ENCODE results near the gene MARK3. TPM values are rescaled to one million over a fixed set of nuclear protein-coding genes. Genes with fewer than 3 reads are reported as not detected.

MARK3 gene
- total RNA-seq, 1 experiment from 2014 or later: 72.5 TPM

DNA sequence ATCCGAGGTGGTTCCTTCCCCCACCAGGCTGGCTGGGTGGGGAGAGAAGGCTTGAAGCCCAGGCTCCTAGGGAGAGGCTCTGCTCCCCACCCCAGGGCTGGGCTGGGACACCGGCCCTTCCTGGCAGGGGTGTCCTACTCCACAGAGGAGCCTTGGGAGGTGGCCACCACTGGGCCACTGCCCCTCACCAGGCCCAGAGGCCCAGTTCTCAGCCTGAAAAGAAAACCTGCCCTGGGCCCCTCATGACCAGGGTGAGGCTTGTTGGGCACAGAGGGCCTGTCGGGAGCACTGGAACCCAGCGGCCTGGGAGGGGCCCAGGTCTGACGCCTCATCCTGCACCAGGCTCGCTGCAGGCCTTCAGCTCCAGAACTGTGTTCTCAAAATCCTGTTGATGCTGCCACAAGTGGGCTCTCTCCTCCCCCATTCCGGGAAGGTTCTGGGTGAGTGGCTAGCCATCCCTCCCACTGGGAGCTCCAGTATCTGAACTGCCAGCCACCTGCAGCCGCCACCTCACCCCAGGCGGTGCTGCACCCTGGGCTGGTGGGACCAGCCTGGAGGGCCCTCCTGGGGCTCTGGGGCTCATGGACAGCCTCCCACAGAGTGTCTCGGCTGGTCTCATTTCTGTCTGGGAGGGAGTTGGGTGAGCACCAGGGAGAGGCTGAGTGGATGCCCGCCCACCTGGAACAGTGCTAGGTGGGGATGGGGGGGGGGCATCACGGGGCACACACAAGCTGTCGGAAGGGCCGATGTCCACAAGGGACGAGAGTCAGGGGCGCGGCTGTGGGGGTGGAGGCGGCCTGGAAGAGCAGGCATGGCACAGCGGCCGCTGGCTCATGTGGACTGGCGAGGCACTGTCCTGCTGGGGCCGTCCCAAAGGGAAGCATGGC, 165.5 kb downstream of the MARK3 start (continued):
- TF ChIP-seq, protein P1, sequence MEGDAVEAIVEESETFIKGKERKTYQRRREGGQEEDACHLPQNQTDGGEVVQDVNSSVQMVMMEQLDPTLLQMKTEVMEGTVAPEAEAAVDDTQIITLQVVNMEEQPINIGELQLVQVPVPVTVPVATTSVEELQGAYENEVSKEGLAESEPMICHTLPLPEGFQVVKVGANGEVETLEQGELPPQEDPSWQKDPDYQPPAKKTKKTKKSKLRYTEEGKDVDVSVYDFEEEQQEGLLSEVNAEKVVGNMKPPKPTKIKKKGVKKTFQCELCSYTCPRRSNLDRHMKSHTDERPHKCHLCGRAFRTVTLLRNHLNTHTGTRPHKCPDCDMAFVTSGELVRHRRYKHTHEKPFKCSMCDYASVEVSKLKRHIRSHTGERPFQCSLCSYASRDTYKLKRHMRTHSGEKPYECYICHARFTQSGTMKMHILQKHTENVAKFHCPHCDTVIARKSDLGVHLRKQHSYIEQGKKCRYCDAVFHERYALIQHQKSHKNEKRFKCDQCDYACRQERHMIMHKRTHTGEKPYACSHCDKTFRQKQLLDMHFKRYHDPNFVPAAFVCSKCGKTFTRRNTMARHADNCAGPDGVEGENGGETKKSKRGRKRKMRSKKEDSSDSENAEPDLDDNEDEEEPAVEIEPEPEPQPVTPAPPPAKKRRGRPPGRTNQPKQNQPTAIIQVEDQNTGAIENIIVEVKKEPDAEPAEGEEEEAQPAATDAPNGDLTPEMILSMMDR (IDR thresholded peaks at IDR 0.05 in 2 of 3, conservative IDR thresholded peaks at IDR 0.05 in 1 of 3; ENCODE audit: borderline replicate concordance in 1 of 3, insufficient read depth in 1 of 3, low read depth in 2 of 3, low read length in 2 of 3): no peak
- TF ChIP-seq POLR2AphosphoS5 (IDR thresholded peaks at IDR 0.05; ENCODE audit: low read depth, low read length): no peak
- TF ChIP-seq RAD21 (IDR thresholded peaks at IDR 0.05; ENCODE audit: low read depth): no peak
- TF ChIP-seq ZNF274 (IDR thresholded peaks at IDR 0.05; ENCODE audit: low read depth, low read length): no peak

DNA sequence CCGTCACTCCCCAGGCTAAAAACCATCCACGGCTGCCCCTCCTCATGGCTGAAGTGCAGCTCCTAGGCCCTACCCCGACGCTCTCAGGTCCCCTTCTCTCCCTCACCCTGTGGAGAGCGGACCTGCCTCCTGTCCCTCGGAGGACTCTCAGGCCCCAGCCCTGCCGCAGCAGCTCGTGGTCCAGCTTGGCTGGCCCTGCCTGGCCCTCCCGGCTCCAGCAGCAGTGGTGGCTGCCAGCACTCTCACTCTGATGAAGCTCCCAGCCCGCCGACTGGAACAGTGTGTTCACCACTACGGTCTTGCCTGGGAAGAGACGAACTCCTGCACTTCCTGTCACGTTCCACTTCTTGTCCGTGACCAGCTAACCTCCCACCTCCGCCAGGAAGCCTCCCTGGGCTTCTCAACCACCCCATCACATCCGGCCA, 166.1 kb downstream of the MARK3 start:
- ChIA-PET RAD21 (ENCODE audit: low non-redundant PET in 1 of 2, low total read pairs in 2 of 2, uncharacterized antibody in 2 of 2, unreplicated experiment in 2 of 2) (no interaction called here), CTCF (interaction anchor here (1.7 to 2.3 kb wide), 2 partner anchors 32 to 33 kb away, joined by 3 to 7 read pairs; no protein-coding TSS in a partner anchor), POLR2A (no interaction called here)
- Histone ChIP-seq H3K9ac (ENCODE audit: low read length) (no peak overlapping the region), H2AFZ (ENCODE audit: low read depth, low read length, poor library complexity, severe bottlenecking) (no peak overlapping the region), H3K27ac (ENCODE audit: low read depth, low read length) (no peak overlapping the region), H3K9me2 (ENCODE audit: insufficient read depth) (no peaks in the 10 kb centered on the region), H3K4me3 (replicated peaks in 1 of 2; ENCODE audit: low read depth in 1 of 2, low read length in 2 of 2) (no peak overlapping the region), H3K36me3 (ENCODE audit: control insufficient read depth in 1 of 2, insufficient read depth in 2 of 2, low read length in 2 of 2) (no peaks in the 10 kb centered on the region), H3K27me3 (ENCODE audit: insufficient read depth, low read length) (no peaks in the 10 kb centered on the region), H4K20me1 (ENCODE audit: insufficient read depth) (no peaks in the 10 kb centered on the region), H3K4me1 (ENCODE audit: control insufficient read depth in 1 of 2, insufficient read depth in 2 of 2, low read length in 2 of 2) (peaks cover 16 to 26% of the 10 kb centered on the region in 2 experiments), H3K79me2 (ENCODE audit: insufficient read depth, low read length) (peaks cover under 1% of the 10 kb centered on the region; the same call in 1 of the 2 replicates), H3K9me3 (ENCODE audit: control insufficient read depth in 1 of 2, insufficient read depth in 1 of 2, low read depth in 1 of 2, low read length in 2 of 2) (no peaks in the 10 kb centered on the region), H3K4me2 (ENCODE audit: low read length) (peak overlapping the region; percentile 48; the same call in 1 of the 2 replicates)
- TF ChIP-seq SP1 (IDR thresholded peaks at IDR 0.05; ENCODE audit: low read depth) (no peak), YY1 (IDR thresholded peaks at IDR 0.05; ENCODE audit: extremely low read depth, insufficient replicate concordance, low read depth, low read length) (no peak), POLR2A (IDR thresholded peaks at IDR 0.05; ENCODE audit: borderline replicate concordance, extremely low read depth, insufficient read depth, insufficient read length) (no peak), ZNF274 (IDR thresholded peaks at IDR 0.05; ENCODE audit: low read depth, low read length) (no peak), ELF1 (IDR thresholded peaks at IDR 0.05; ENCODE audit: borderline replicate concordance, low read depth) (no peak), FOSL1 (IDR thresholded peaks at IDR 0.05; ENCODE audit: low read depth) (no peak)
- DNase-seq (ENCODE audit: low read depth, low spot score) (no peak), ATAC-seq (no peak)
- BruUV-seq (replicated peaks): no TSS peak
- intact Hi-C loops (cut with micrococcal nuclease): no loop called here
